ENCODE results near the gene STMN3.

STMN3 gene

DNA sequence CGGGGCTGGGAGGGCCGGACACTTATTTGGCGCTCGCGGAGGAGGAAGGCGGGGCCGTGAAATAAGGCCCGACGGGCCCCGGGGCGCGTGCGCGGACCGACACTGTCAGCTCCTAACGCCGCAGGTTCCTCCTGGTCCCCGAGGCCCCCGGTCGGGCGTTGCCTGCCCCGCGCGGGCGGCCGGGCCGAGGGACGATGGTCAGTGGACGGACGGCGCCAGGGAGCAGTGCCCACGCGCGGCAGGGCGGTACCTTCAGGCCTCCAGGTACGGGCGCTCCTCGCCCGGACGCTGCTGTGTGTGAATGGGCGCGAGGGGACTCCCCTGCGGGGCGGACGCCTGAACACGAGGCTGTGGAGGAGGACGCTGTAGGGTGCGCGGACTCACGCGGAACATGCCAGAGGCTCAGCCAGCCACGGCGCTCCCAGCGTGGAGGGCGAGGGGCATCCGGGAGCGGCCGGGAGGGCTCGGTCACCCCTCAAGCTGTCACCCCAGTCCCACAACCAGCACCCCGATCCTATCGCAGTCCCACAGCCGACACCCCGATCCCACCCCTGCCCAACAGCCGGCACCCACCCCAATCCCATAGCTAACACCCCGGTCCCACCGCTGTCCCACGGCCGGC, 26.0 kb downstream of the STMN3 start:
- ATAC-seq (replicated peaks; ENCODE audit: extremely low read depth, poor library complexity, severe bottlenecking) (peak; percentile 80), DNase-seq (ENCODE audit: low spot score in 2 of 2) (peak; percentile 92 to 93)
- Mint-ChIP-seq H3K27ac (ENCODE audit: low read depth) (peak overlapping the region; percentile 89), H3K9me3 (no peaks in the 10 kb centered on the region), H3K27me3 (no peaks in the 10 kb centered on the region), H3K36me3 (ENCODE audit: insufficient read depth) (peaks cover 20% of the 10 kb centered on the region), H3K4me3 (peak overlapping the region; percentile 92), H3K4me1 (peaks cover 36% of the 10 kb centered on the region)

DNA sequence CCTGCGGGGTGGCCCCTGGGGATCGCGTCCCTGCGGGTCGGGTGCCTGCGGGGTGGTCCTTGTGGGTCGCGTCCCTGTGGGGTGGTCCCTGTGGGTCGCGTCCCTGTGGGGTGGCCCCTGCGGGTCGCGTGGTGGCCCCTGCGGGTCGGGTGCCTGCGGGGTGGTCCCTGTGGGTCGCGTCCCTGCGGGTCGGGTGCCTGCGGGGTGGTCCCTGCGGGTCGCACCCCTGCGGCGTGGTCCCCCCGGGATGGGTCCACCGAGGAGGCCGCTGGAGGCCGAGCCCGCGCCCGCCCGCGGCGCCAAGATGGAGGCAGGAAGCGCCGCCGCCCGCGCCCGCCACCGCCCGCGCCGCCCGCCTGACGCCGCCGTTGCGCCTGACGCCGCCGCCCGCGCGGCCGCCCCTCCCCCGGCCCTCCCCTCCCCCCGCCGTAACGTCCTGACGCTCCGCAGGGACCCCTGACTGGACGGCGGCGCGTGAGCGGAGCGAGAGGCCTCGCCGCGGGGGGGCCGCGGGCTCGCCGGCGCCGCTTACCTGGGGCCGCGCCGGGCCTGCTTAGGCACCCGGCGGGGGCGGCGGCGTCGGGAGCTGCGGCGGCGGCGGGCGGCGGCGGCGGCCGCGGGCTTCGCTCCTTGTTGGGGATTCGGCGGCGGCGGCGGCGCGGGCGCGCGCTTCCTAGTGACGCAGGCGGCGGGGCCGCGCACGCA, 26.6 kb downstream of the STMN3 start, which contains the start of gene GMEB2:
GMEB2 (minus strand) TSS at position 678 of the 705 bp plus-strand sequence. CDS start 7,704 bp downstream, outside the sequence.
- peak within 1 kb of the TSS; percentile 92 for H3K4me3 Mint-ChIP-seq
- DNase-seq (ENCODE audit: low spot score in 2 of 2) = no peak
- peak; percentile 53 for ATAC-seq (replicated peaks; ENCODE audit: extremely low read depth, poor library complexity, severe bottlenecking)
- peaks cover 40% of the 10 kb centered on the region for H3K4me1 Mint-ChIP-seq
- no peaks in the 10 kb centered on the region for H3K9me3 Mint-ChIP-seq
- no peaks in the 10 kb centered on the region for H3K27me3 Mint-ChIP-seq
- H3K36me3 Mint-ChIP-seq (ENCODE audit: insufficient read depth) = peaks cover 20% of the 10 kb centered on the region
- H3K27ac Mint-ChIP-seq (ENCODE audit: low read depth) = peak within 1 kb of the TSS; percentile 89

DNA sequence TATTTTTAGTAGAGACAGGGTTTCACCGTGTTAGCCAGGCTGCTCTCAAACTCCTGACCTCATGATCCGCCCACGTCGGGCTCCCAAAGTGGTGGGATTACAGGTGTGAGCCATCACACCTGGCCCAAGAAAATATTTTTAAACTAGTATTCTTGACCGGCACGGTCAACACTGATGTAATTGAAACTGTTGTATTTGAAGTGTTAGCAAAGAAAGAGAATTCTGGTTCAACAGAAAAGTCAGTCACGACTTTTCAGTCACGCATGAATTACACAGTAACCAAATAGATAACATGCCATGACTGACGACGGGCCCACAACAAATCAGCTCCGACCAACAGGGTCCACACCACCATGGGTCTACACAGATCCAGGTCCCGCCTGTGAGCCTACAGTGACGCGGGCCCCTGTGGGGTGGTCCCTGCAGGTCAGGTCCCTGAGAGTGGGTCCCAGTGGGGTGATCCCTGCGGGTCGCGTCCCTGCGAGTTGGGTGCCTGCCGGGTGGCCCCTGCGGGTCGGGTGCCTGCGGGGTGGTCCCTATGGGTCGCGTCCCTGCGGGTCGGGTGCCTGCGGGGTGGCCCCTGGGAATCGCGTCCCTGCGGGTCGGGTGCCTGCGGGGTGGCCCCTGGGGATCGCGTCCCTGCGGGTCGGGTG, 27.3 kb downstream of the STMN3 start:
- Mint-ChIP-seq H3K27ac (ENCODE audit: low read depth) (peak overlapping the region; percentile 78), H3K9me3 (no peaks in the 10 kb centered on the region), H3K27me3 (no peaks in the 10 kb centered on the region), H3K36me3 (ENCODE audit: insufficient read depth) (peaks cover 20% of the 10 kb centered on the region), H3K4me1 (peaks cover 43% of the 10 kb centered on the region), H3K4me3 (peak overlapping the region; percentile 75)
- ATAC-seq (replicated peaks; ENCODE audit: extremely low read depth, poor library complexity, severe bottlenecking) (no peak), DNase-seq (ENCODE audit: low spot score in 2 of 2) (no peak)

DNA sequence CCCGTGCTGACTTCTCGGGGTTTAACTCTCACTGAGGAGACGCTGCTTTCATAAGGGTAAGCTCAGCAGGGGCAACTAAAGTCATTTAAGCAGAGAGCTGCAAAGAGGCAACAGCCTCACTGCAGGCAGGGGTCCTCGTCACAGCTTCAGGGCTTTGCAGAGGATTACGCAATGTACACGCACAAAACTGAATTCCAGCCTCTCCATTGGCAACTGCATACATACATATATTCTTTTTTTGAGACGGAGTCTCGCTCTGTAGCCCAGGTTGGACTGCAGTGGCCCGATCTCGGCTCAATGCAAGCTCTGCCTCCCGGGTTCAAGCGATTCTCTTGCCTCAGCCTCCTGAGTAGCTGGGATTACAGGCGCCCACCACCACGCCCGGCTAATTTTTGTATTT, 28.7 kb downstream of the STMN3 start:
- H3K27me3 Mint-ChIP-seq = no peaks in the 10 kb centered on the region
- DNase-seq (ENCODE audit: low spot score in 2 of 2) (no peak), ATAC-seq (replicated peaks; ENCODE audit: extremely low read depth, poor library complexity, severe bottlenecking) (no peak)
- peaks cover 43% of the 10 kb centered on the region for H3K4me1 Mint-ChIP-seq
- no peak overlapping the region for H3K4me3 Mint-ChIP-seq
- no peak overlapping the region for H3K27ac Mint-ChIP-seq (ENCODE audit: low read depth)
- peaks cover 18% of the 10 kb centered on the region for H3K36me3 Mint-ChIP-seq (ENCODE audit: insufficient read depth)
- no peaks in the 10 kb centered on the region for H3K9me3 Mint-ChIP-seq

DNA sequence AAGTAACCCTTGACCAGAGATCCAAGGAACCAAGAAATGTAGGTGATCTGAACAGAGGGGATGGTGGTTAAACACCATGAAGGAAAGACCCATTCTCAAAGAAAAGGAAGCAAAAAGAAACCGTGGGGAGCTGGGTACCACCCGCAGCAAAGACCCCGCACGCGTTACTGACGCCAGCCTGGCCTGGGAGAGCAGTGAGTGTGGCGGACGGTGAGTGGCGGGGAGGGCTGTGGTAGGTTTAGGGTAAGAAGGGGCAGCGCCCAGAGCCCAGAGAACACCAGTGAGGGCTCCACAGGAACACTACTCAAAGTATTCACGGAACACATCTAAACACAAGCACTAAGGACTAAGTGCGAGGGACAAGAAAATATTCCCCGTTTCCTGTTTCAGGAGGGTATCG, 30.5 kb downstream of the STMN3 start:
- no peaks in the 10 kb centered on the region for H3K9me3 Mint-ChIP-seq
- no peak for ATAC-seq (replicated peaks; ENCODE audit: extremely low read depth, poor library complexity, severe bottlenecking)
- DNase-seq (ENCODE audit: low spot score in 2 of 2) = no peak
- H3K27me3 Mint-ChIP-seq = no peaks in the 10 kb centered on the region
- H3K27ac Mint-ChIP-seq (ENCODE audit: low read depth) = peak overlapping the region; percentile 12
- peaks cover 14% of the 10 kb centered on the region for H3K36me3 Mint-ChIP-seq (ENCODE audit: insufficient read depth)
- no peak overlapping the region for H3K4me3 Mint-ChIP-seq
- H3K4me1 Mint-ChIP-seq = peaks cover 32% of the 10 kb centered on the region

DNA sequence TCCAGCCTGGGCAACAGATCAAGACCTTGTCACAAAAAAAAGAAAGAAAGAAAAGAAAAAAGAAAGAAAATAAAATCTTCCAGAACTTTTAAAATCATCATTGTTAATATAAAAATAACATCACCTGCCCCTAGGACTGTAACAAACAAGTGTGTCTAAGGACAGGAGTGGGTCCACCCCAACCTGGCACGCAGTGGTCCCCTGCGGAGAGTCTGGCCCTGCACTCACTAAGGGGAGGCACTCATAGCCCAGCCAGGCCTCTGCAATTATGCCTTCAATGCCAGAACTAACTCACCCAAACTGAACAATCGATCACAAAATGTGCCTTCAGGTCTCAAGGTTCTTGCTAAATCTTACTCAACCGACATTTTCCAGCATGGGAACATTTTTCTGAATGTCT, 31.1 kb downstream of the STMN3 start:
- Mint-ChIP-seq H3K9me3 (no peaks in the 10 kb centered on the region), H3K27me3 (no peaks in the 10 kb centered on the region), H3K27ac (ENCODE audit: low read depth) (peak overlapping the region; percentile 12), H3K4me1 (peaks cover 32% of the 10 kb centered on the region), H3K36me3 (ENCODE audit: insufficient read depth) (peaks cover 13% of the 10 kb centered on the region), H3K4me3 (no peak overlapping the region)
- ATAC-seq (replicated peaks; ENCODE audit: extremely low read depth, poor library complexity, severe bottlenecking) (no peak), DNase-seq (ENCODE audit: low spot score in 2 of 2) (no peak)

DNA sequence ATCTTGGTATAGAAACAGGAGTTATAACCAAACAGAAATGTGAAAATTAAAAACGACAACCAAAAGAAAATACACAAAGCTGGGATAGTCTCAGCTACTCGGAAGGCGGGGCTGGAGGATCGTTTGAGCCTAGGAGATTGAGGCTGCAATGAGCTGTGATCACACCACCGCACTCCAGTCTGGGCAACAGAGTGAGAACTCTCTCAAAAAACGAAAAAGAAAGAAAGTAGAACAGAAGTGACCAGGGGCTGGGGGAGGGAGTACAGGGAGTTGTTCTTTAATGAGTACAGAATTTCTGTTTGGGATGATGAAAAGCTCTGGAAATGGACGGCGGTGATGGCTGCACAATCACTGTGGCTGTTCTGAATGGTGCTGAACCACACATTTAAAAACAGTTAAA, 32.2 kb downstream of the STMN3 start:
- no peak overlapping the region for H3K27ac Mint-ChIP-seq (ENCODE audit: low read depth)
- ATAC-seq (replicated peaks; ENCODE audit: extremely low read depth, poor library complexity, severe bottlenecking) (no peak), DNase-seq (ENCODE audit: low spot score in 2 of 2) (no peak)
- H3K4me3 Mint-ChIP-seq = no peak overlapping the region
- H3K4me1 Mint-ChIP-seq = peaks cover 32% of the 10 kb centered on the region
- peaks cover 17% of the 10 kb centered on the region for H3K36me3 Mint-ChIP-seq (ENCODE audit: insufficient read depth)
- no peaks in the 10 kb centered on the region for H3K27me3 Mint-ChIP-seq
- no peaks in the 10 kb centered on the region for H3K9me3 Mint-ChIP-seq

DNA sequence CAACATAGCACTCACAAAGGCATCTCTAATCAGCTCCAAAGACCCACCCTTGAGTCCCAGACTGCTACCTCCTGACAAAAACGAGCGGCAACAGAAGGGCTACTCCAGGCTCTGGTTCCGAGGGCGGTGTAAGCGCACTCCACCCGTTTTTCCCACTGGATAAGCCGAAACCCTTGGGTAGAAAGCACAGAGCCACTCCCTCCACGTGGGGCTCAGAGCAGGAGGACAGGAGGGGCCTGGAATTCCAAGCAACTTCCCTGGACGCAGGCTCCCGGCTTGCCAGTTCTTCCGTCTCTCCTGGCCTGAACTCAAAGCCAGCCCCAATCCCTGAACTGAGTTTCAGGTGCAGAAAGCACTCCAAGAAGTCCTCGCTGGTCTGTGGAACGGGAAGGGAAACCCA, 33.7 kb downstream of the STMN3 start:
- Mint-ChIP-seq H3K36me3 (ENCODE audit: insufficient read depth) (peaks cover 21% of the 10 kb centered on the region), H3K27me3 (no peaks in the 10 kb centered on the region)

DNA sequence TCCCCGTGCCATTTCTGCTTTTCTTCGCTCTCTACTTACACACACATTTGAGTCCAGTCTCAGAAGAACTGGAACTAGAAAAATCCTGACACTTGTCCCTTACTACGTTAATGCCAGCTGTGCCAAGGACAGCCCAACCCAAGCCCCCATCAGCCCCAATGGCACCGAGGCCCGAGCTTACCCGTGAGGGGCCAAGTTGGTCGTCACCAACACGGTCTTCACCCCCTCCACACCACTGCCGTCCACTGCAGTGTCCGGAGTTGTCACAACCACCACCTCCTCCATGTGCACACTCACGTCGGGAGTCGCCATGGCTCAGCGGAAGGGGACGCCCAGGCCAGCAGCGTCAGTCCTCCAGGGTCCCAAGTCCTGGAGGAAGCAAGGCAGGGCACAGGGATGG, 34.1 kb downstream of the STMN3 start:
- peaks cover 21% of the 10 kb centered on the region for H3K36me3 Mint-ChIP-seq (ENCODE audit: insufficient read depth)

More for the DNA sequence above, 33.7 kb downstream of the STMN3 start:
- no peak for DNase-seq (ENCODE audit: low spot score in 2 of 2)
- Mint-ChIP-seq H3K4me3 (no peak overlapping the region), H3K27ac (ENCODE audit: low read depth) (no peak overlapping the region), H3K9me3 (no peaks in the 10 kb centered on the region), H3K4me1 (peaks cover 20% of the 10 kb centered on the region)
- ATAC-seq (replicated peaks; ENCODE audit: extremely low read depth, poor library complexity, severe bottlenecking) = no peak

DNA sequence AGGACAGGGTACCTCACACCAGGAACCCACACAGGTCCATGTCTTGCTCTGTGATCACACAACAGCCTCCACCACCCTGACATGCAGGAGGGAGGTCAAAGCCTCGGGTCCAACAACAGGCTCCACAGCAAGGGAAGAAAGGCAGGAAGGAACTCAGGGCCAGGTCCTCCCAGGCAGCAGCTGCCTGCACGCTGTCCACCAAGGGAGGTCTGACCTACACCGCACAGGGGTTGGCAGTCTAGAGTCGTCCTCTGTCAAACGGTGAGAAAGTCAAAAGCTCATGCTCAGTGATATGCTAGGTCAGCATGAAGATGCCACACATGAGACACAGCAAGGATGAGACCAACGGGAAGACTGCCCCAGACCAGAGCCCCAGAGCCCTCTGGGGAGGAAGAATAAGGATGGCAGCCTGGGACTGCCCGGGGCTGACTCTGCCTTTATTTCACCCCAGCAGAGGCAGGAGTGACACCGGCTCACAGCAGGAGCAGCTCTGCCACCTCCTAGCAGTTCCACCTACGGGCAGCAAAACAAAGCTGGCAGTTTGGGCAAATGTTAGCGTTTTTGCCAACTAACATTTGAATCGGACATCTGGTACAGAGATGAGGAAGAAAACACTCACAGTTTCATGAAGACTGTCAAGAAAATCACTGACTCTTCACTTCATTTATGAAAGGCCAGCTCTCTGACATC, 34.8 kb downstream of the STMN3 start:
- ATAC-seq (replicated peaks; ENCODE audit: extremely low read depth, poor library complexity, severe bottlenecking) = no peak
- H3K36me3 Mint-ChIP-seq (ENCODE audit: insufficient read depth) = peaks cover 21% of the 10 kb centered on the region
- H3K27me3 Mint-ChIP-seq = no peaks in the 10 kb centered on the region
- no peak for DNase-seq (ENCODE audit: low spot score in 2 of 2)
- no peaks in the 10 kb centered on the region for H3K9me3 Mint-ChIP-seq
- no peak overlapping the region for H3K4me3 Mint-ChIP-seq
- H3K4me1 Mint-ChIP-seq = peaks cover 24% of the 10 kb centered on the region
- no peak overlapping the region for H3K27ac Mint-ChIP-seq (ENCODE audit: low read depth)

More for the DNA sequence above, 34.1 kb downstream of the STMN3 start:
- DNase-seq (ENCODE audit: low spot score in 2 of 2) (no peak), ATAC-seq (replicated peaks; ENCODE audit: extremely low read depth, poor library complexity, severe bottlenecking) (no peak)
- Mint-ChIP-seq H3K9me3 (no peaks in the 10 kb centered on the region), H3K27me3 (no peaks in the 10 kb centered on the region), H3K27ac (ENCODE audit: low read depth) (no peak overlapping the region), H3K4me1 (peaks cover 18% of the 10 kb centered on the region), H3K4me3 (no peak overlapping the region)

DNA sequence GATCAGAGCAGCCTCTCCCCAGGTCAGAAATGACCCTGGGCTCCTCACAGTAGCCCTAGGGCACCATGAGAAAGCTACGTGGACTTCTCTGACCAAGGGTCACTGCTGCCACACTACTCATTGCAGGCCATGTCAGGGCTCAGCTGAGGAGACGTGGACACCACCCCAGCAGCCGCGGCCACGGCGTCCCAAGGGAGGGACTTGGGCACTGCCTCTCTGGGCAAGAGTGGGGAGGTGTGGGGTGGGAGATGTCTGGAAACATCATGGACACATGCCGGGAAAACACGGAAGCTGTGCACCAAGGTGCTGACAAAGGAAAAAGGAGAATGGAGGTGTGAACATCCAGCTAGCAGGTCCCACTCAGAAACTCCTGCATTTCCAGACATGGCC, 35.4 kb downstream of the STMN3 start:
- Mint-ChIP-seq H3K27ac (ENCODE audit: low read depth) (no peak overlapping the region), H3K4me3 (no peak overlapping the region), H3K4me1 (peaks cover 23% of the 10 kb centered on the region), H3K27me3 (no peaks in the 10 kb centered on the region), H3K36me3 (ENCODE audit: insufficient read depth) (peaks cover 21% of the 10 kb centered on the region), H3K9me3 (no peaks in the 10 kb centered on the region)
- DNase-seq (ENCODE audit: low spot score in 2 of 2) (no peak), ATAC-seq (replicated peaks; ENCODE audit: extremely low read depth, poor library complexity, severe bottlenecking) (no peak)

DNA sequence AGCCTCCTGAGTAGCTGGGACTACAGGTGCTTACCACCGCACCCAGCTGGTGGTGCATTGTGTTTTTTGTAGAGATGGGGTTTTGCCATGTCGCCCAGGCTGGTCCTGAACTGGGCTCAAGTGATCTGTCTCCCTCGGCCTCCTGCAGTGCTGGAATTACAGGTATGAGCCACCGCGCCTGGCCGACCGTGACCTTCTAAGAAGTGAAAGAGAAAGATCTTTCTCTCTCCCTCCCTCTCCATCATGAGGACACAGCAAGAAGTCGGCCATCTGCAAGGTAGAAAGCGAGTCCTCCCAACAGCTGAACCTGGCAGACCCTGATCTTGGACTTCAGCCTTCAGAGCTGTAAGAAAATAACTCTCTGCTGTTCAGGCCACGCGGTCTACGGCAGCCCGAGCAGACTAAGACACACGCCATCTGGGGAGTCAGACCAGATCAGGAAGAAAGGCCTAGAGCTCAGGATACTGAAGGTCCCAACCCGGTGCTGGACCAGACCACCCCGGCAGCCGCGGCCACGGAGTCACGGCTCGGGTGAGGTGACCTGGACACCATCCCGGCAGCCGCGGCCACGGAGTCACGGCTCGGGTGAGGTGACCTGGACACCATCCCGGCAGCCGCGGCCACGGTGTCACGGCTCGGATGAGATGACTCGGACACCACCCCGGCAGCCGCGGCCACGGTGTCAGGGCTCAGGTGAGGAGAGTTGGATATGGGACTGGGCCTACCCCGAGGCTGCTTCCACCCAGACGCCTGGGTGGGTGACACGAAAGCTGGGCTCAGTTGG, 35.9 kb downstream of the STMN3 start:
- Mint-ChIP-seq H3K9me3 (no peaks in the 10 kb centered on the region), H3K4me1 (peaks cover 17% of the 10 kb centered on the region), H3K36me3 (ENCODE audit: insufficient read depth) (peaks cover 21% of the 10 kb centered on the region)

More for the DNA sequence above, 35.9 kb downstream of the STMN3 start:
- DNase-seq (ENCODE audit: low spot score in 2 of 2) (no peak), ATAC-seq (replicated peaks; ENCODE audit: extremely low read depth, poor library complexity, severe bottlenecking) (no peak)
- Mint-ChIP-seq H3K27ac (ENCODE audit: low read depth) (no peak overlapping the region), H3K27me3 (no peaks in the 10 kb centered on the region), H3K4me3 (no peak overlapping the region)
